Mesodermal cell (in vitro differentiated cells): ENCODE data around the gene SHTN1.

Experiments used
- H3K27ac ChIP-seq: 2 replicates; pipeline ENCODE4 v1.7.0; 2013; ENCODE audit warnings: mild to moderate bottlenecking, low read depth, low read length, moderate library complexity; ENCODE audit not compliant: severe bottlenecking
- H3K36me3 ChIP-seq: 2 replicates; pipeline ENCODE4 v1.7.1; 2013; ENCODE audit warnings: mild to moderate bottlenecking, low read length, moderate library complexity; ENCODE audit not compliant: control insufficient read depth, insufficient read depth
- H3K4me1 ChIP-seq: one replicate; pipeline ENCODE4 v1.7.1; 2013; ENCODE audit warnings: mild to moderate bottlenecking, low read length; ENCODE audit not compliant: insufficient read depth, control insufficient read depth, poor library complexity, severe bottlenecking
- H3K4me3 ChIP-seq: 2 replicates; pipeline ENCODE4 v1.7.0; 2013; ENCODE audit warnings: low read length, control low read depth, mild to moderate bottlenecking; ENCODE audit not compliant: insufficient read depth, poor library complexity, severe bottlenecking; ENCODE audit errors: extremely low read depth
- H3K9me3 ChIP-seq: 2 replicates; pipeline ENCODE4 v1.7.1; 2013; ENCODE audit warnings: mild to moderate bottlenecking, low read length, moderate library complexity; ENCODE audit not compliant: control insufficient read depth
- WGBS, 2 experiments: methylation state at CpG; one replicate each; pipeline ENCODE4 v1.1.5; 2013; ENCODE audit warnings: missing lambda C conversion rate in 2 of 2; ENCODE audit not compliant: insufficient coverage in 2 of 2; 5-methylcytosine and 5-hydroxymethylcytosine counted together

The SHTN1 gene

GRCh38 chr10:116984202-116984990 lies 20.6 kb downstream of the SHTN1 start:
- Histone ChIP-seq H3K36me3 (no peaks in the 10 kb centered on the region), H3K4me1 (peaks cover 5% of the 10 kb centered on the region), H3K4me3 (no peak overlapping the region), H3K27ac (peak overlapping the region; percentile 23), H3K9me3 (no peaks in the 10 kb centered on the region)
- 95 to 100% methylated on average over 3 of the region's 3 CpGs for WGBS, 2 experiments

GRCh38 chr10:116980041-116980440 lies 24.9 kb downstream of the SHTN1 start:
- Histone ChIP-seq H3K36me3 (no peaks in the 10 kb centered on the region), H3K27ac (no peak overlapping the region), H3K9me3 (no peaks in the 10 kb centered on the region), H3K4me3 (no peak overlapping the region), H3K4me1 (peaks cover 2% of the 10 kb centered on the region)
- WGBS, 2 experiments, result 71 to 80% methylated on average over 1 of the region's 3 CpGs

DNA sequence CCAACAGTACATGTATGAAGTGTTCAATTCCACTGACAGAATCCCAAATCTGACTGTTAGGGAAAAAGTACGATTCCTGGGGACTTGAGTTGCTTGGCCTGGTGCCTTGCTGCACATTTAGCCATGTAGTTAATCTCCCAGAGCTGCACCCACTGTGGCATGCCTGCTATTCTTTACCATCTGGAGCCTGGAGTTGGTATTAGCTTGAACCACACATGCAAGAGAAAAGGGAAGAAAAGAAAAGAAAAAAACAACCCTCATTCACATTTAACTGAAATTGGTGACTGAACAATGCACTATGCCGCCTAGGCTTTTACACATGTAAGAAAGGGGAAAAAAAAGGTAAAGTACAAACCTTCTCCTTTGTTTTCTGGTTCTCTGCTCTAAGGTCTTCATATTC lies 26.1 kb downstream of the SHTN1 start:
- Histone ChIP-seq H3K4me1 (peaks cover 6% of the 10 kb centered on the region), H3K36me3 (no peaks in the 10 kb centered on the region), H3K4me3 (no peak overlapping the region), H3K27ac (no peak overlapping the region), H3K9me3 (no peaks in the 10 kb centered on the region)
- no CpG with 5 or more reads among the region's 2 CpGs for WGBS, 2 experiments

GRCh38 chr10:116974456-116975005 lies 30.5 kb downstream of the SHTN1 start:
- Histone ChIP-seq H3K4me3 (no peak overlapping the region), H3K36me3 (no peaks in the 10 kb centered on the region), H3K27ac (no peak overlapping the region), H3K4me1 (peaks cover 10% of the 10 kb centered on the region), H3K9me3 (no peaks in the 10 kb centered on the region)
- 37 to 53% methylated on average over 3 of the region's 5 CpGs for WGBS, 2 experiments

- no peaks in the 10 kb centered on the region for H3K36me3 ChIP-seq
- H3K27ac ChIP-seq, result no peak overlapping the region
- H3K4me3 ChIP-seq, result no peak overlapping the region
- H3K9me3 ChIP-seq, result no peaks in the 10 kb centered on the region
- peaks cover 10% of the 10 kb centered on the region for H3K4me1 ChIP-seq
Measured at GRCh38 chr10:116973946-116974455, 31.0 kb downstream of the SHTN1 start.

DNA sequence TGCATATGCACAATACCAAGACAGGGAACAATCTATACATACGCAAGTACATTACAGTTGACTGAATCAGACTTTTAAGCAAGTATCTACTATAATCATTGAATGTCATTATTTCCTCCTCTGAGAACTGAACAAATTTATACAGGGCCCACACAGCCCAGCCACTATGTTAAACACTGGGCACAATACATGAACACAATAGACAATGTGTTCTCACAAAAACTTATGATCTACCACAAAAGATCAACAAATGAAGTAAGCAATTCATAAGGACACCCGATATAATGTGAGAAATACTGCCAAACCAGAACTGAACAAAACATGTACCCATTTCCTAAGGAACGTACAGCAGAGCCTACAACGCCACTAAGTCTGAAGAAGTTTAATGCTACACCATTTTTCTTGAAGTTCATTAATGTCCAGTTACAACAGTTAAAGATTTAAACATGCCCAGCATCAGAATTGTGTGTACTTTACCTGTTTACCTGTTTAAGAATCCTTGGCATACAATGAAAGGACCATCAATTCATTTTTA lies 31.5 kb downstream of the SHTN1 start:
- H3K36me3 ChIP-seq, result peaks cover 1% of the 10 kb centered on the region
- H3K9me3 ChIP-seq, result no peaks in the 10 kb centered on the region
- H3K27ac ChIP-seq, result no peak overlapping the region
- H3K4me1 ChIP-seq, result peaks cover 10% of the 10 kb centered on the region
- H3K4me3 ChIP-seq, result no peak overlapping the region
- WGBS, 2 experiments, result 91 to 100% methylated on average over 2 to 4 of the region's 4 CpGs

DNA sequence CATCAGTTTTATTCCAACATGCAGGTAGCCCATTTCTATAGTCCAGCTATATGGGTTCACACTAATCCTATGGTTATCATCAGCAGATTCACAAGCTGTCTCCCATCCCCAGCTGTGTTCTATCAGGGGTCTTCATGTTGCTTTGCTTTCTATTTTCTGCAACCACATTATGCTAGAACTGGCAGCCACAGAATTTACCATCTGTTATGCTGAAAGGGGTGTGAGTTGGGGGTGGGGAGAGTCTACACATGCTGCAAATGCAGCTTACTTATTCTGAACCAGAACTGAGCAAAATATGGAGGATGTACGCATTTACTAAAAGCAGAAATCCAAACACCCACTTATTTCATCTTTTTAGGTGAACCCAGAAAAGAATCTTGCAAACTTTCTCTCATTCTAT lies 32.9 kb downstream of the SHTN1 start:
- H3K4me1 ChIP-seq, result peaks cover 10% of the 10 kb centered on the region
- 100% methylated on average over 1 of the region's 1 CpG; no CpG with 5 or more reads in 1 of the 2 experiments for WGBS, 2 experiments

GRCh38 chr10:116970050-116970449 lies 34.9 kb downstream of the SHTN1 start:
- WGBS, 2 experiments, result 84 to 100% methylated on average over 4 to 5 of the region's 5 CpGs
- H3K9me3 ChIP-seq, result no peaks in the 10 kb centered on the region
- no peak overlapping the region for H3K27ac ChIP-seq
- peaks cover 10% of the 10 kb centered on the region for H3K4me1 ChIP-seq
- H3K4me3 ChIP-seq, result no peak overlapping the region
- peaks cover 12% of the 10 kb centered on the region for H3K36me3 ChIP-seq

More for the DNA sequence above, 32.9 kb downstream of the SHTN1 start:
- H3K9me3 ChIP-seq, result no peaks in the 10 kb centered on the region
- H3K36me3 ChIP-seq, result peaks cover 3% of the 10 kb centered on the region
- no peak overlapping the region for H3K27ac ChIP-seq
- H3K4me3 ChIP-seq, result no peak overlapping the region

- no peak overlapping the region for H3K27ac ChIP-seq
- no peaks in the 10 kb centered on the region for H3K9me3 ChIP-seq
- no peak overlapping the region for H3K4me3 ChIP-seq
- peaks cover 12% of the 10 kb centered on the region for H3K36me3 ChIP-seq
- no CpG with 5 or more reads among the region's 3 CpGs for WGBS, 2 experiments
- peaks cover 2% of the 10 kb centered on the region for H3K4me1 ChIP-seq
Measured at GRCh38 chr10:116968331-116968730, 36.7 kb downstream of the SHTN1 start.

DNA sequence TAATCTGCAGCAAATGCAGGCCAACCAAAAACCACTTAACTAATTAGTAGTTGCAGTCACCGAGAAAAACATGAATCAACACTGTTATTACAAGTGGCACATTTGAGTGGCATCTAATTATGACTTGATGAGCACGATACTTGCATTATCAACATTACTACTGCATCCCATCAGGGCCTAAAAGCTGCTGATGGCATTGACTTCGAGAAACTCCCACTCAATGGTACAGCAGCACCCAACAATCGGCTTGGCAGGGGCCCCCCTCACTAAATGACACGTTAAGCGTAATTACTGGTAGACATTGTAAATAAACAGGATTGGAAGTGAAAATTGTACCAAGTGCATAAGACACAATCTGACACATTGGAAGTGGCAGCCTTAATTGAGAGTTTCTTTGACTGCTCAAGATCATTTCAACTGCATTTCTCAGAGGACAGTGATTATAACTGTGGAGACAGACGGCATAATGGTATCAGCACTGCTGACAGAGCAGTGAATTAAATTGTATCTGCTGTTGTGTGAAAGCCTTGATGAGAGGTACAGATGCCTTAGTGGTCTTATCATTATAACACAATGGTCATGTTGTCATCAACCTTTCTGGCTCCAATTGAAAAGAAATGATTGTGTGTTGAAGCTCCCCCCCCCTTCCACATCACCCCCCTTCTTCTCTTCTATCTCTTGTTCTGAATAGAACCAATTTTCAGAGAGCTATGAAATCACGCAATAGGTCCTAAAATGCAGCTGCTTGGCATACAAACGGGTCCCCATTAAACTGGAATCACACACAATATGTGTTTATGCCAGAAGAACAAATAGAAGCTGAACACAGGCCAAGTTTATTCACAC lies 43.4 kb downstream of the SHTN1 start:
- Histone ChIP-seq H3K4me3 (no peak overlapping the region), H3K36me3 (peaks cover 9% of the 10 kb centered on the region), H3K27ac (no peak overlapping the region), H3K4me1 (no peaks in the 10 kb centered on the region), H3K9me3 (no peaks in the 10 kb centered on the region)
- WGBS, 2 experiments, result 88 to 90% methylated on average over 5 to 6 of the region's 9 CpGs
